NCI-H1105 treated with DMSO at 0.1 percent for 48 hours (cell line): ENCODE measurements around the gene CNOT2.
"Not testable (repeated sequence)": the region's sequence is repeated elsewhere in the genome, so short reads cannot be mapped to it uniquely, and the experiment has no call there.

ENCODE experiments used
- DNase-seq: peaks from one replicate; lab custom pipeline; 2025; lab: John Stamatoyannopoulos, UW

The CNOT2 gene

GRCh38 chr12:70304684-70305555 lies 61.7 kb downstream of the CNOT2 start:
- not testable (repeated sequence) for DNase-seq

GRCh38 chr12:70305794-70306193 lies 62.6 kb downstream of the CNOT2 start:
- DNase-seq, result no peak

DNA sequence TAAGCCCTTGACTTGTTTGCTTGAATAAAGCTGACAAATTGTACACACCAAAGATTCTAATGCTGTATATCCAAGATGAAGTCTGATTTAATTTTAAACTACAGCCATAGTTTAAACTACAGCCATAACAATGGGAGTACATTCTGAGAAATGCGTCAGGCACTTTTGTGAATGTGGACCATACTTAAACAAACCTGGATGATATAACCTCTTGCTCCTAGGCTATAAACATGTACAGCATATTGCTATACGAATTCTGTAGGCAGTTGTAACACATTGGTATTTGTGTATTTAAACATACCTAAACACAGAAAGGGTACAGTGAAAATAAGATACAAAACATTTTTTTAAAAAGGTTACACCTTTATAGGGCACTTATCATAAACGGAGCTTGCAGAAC lies 63.4 kb downstream of the CNOT2 start:
- DNase-seq, result no peak

DNA sequence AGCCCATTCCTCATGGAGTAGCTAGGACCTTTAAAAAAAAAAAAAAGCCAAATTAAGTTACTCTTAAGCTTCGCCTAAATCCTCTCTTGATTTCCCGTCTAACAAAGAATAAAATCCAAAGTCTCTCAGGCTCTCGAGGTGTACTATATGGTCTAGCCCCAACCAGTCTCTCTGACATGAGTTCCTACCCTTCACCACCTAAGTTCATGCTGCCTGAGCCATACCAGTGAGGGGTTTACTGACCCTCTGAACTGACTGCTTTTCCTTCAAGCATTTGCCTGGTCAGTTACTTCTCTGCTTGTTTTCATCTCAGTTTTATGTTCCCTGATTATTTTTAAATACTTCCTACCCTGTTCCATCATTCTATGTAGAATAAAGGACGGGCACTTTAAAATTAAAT lies 64.6 kb downstream of the CNOT2 start:
- DNase-seq, result no peak

DNA sequence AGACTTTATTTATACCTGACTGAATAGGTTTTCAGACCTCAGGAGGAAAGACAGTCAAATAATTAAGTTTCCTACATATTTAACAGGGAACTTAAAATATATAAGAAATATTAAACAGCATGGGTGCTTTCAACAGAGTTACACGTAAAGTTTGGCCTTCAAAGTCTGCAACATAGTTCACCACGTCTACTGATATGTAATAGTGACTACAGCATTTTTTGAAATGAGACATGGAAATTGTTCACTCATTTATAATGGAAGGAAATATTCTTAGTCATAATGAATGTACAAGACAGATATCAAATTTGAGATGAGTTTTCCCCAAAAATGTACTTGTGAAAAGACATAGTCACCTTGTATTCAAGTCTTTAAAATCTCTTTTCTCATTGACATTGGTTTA lies 66.1 kb downstream of the CNOT2 start:
- DNase-seq, result no peak

DNA sequence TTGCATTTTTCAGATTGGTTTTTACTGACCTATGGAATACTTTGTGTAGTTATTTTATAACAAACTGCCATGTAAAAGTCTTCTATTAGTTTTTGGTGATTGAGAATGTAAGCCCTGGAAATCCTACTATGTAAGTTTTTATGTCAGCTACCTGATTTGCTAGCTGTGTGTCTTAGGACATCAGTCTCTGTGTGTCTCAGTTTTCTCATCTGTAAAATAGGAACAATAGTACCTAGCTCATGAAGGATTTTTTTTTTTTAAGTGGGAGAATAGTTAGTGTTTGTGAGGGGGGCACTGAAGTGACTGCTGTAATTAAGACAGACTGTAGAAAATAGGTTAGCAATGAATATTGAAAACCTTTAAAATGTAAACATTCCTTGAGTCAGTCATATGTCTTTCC lies 70.9 kb downstream of the CNOT2 start:
- DNase-seq, result no peak

GRCh38 chr12:70317781-70318180 lies 74.5 kb downstream of the CNOT2 start:
- no peak for DNase-seq

DNA sequence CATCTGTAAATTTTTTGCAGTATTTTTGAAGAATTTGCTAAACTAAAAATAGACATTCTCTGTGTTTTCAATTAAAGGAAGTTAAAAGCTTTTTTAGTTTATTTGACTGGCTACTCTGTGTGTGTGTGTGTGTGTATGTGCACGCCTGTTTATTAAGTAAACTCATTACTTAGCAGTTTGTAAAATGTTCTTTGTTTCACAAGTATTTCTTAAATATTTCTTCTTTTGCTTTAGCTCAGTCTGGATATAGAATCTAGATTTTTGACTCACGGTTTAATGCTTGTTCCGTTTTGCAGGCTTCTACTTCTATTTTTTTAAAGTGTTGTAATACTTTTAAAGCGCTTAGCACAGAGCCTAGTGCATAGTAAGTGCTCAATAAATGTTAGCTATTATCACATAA lies 76.4 kb downstream of the CNOT2 start:
- no peak for DNase-seq

DNA sequence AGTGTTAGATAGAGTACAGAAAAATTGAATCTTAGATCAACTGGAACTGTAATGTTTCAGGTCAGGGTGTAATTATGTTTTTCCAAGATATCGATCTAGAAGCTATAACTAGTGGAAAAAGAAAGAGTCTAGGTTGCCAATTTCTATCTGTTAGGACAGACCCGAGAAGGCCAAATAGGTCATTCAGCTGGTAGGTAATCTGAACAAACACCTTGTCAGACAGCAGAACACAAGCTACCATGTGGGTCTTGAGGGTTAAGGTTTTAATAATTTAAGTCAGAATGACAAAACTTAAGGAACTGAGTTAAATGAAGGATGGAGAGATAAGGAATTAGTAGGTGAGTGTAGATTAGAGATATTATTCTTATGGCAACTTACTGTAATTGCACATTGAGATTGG lies 78.0 kb downstream of the CNOT2 start:
- DNase-seq, result no peak

- DNase-seq, result no peak
Observed at GRCh38 chr12:70327541-70327940, 84.3 kb downstream of the CNOT2 start.

DNA sequence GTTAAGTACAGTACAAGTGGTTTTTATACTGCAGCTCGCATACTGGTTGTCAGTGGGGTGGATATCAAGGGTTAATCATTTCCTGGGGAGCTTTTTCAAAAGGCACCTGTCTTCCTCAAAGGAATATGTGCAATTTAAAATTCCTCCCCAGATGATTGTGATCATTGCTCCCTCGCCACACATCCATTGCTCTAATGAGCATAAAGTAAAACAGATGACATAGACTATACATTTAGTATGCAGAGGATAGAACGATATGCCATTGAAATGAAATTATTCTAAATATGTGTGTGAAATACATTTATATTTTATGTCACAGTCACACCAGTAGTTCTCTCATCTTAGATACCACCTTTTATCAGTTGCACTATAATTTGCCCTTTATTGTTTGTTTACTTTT lies 86.5 kb downstream of the CNOT2 start:
- no peak for DNase-seq

- DNase-seq, result no peak
Observed at GRCh38 chr12:70330158-70330557, 86.9 kb downstream of the CNOT2 start.

GRCh38 chr12:70332236-70332635 lies 89.0 kb downstream of the CNOT2 start:
- no peak for DNase-seq

DNA sequence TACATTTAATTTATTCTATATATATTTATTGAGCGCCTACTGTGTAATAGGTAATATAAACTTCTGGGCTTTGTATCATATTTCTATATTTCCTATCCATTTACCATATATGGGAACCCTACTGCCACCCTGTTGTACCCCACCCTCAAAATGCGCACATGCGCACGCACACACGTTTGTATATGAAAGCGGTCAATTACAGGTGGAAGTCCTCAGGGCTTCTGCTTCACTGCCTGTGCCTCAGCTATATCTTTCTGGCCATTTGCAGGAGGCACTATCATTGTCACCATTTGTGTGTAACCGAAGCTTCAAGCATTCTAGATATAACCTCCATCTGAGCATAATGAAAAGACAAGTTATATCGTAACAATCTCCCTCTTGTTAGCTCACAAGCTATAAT lies 91.5 kb downstream of the CNOT2 start:
- DNase-seq, result no peak

- no peak for DNase-seq
Observed at GRCh38 chr12:70338531-70338930, 95.3 kb downstream of the CNOT2 start.

GRCh38 chr12:70351076-70351475 lies 107.8 kb downstream of the CNOT2 start:
- peak; percentile 10 for DNase-seq

DNA sequence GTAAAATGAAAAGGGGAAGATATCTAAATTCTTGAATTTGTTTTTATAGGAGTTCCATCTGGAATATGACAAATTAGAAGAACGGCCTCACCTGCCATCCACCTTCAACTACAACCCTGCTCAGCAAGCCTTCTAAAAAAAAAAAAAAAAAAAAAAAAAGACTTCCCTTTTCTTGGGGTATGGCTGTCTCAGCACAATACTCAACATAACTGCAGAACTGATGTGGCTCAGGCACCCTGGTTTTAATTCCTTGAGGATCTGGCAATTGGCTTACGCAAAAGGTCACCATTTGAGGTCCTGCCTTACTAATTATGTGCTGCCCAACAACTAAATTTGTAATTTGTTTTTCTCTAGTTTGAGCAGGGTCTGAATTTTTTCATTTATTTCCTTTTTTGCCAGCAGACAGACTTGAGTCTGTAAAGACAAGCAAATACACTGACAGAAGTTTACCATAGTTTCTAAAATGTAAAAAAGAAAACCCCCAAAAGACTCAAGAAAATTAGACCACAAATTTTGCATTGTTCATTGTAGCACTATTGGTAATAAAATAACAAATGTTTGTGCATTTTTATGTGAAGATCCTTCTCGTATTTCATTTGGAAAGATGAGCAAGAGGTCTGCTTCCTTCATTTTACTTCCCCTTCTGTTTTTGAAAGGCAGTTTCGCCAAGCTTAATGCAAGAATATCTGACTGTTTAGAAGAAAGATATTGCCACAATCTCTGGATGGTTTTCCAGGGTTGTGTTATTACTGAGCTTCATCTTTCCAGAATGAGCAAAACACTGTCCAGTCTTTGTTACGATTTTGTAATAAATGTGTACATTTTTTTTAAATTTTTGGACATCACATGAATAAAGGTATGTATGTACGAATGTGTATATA lies 110.8 kb downstream of the CNOT2 start:
- DNase-seq, result no peak

GRCh38 chr12:70354787-70355186 lies 111.6 kb downstream of the CNOT2 start:
- DNase-seq, result no peak

- DNase-seq, result no peak
Observed at GRCh38 chr12:70355972-70356371, 112.7 kb downstream of the CNOT2 start.

GRCh38 chr12:70359458-70360197 lies 116.4 kb downstream of the CNOT2 start:
- no peak for DNase-seq

GRCh38 chr12:70360218-70360617 lies 117.0 kb downstream of the CNOT2 start:
- DNase-seq, result no peak

DNA sequence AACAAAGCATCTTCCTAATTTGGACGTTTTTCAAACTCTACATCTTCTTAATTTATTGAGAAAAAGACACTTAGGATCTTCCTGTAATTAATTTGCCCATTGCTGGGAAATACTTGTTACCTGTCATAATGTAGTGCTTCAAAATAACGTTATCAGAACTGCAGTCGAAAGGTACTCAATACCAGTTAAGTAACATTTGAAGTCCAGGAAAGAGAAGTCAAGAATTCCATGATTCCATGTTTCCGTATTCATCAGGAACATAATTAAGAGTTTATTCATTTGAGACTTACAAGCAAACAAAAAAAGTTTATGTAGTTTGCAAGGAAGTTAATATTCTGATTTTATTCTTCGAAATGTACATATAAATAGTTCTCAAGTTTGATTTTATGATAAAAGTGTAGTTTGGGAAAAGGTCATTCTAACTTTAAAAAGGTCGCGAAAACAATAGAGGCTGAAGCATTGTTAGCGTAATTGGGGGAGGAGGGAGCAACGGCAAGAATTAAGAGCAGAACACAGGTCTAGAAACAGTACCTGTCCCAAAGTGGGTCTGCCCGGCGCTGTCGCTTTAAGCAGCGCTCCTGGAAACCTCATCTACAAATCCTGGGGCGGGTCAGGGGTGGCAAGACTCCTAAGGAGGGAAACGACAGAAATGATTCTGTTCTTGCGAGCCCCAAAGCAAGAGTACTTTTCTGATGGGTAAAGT lies 121.6 kb downstream of the CNOT2 start:
- DNase-seq, result no peak
